ENCODE measurements around the gene KLF13. TPM values are rescaled to one million over a fixed set of nuclear protein-coding genes. Genes with fewer than 3 reads are reported as not detected.

KLF13 gene
- total RNA-seq, 4 donors from 2014 or later, result 18.3 to 50.2 (median 32.9) TPM

DNA sequence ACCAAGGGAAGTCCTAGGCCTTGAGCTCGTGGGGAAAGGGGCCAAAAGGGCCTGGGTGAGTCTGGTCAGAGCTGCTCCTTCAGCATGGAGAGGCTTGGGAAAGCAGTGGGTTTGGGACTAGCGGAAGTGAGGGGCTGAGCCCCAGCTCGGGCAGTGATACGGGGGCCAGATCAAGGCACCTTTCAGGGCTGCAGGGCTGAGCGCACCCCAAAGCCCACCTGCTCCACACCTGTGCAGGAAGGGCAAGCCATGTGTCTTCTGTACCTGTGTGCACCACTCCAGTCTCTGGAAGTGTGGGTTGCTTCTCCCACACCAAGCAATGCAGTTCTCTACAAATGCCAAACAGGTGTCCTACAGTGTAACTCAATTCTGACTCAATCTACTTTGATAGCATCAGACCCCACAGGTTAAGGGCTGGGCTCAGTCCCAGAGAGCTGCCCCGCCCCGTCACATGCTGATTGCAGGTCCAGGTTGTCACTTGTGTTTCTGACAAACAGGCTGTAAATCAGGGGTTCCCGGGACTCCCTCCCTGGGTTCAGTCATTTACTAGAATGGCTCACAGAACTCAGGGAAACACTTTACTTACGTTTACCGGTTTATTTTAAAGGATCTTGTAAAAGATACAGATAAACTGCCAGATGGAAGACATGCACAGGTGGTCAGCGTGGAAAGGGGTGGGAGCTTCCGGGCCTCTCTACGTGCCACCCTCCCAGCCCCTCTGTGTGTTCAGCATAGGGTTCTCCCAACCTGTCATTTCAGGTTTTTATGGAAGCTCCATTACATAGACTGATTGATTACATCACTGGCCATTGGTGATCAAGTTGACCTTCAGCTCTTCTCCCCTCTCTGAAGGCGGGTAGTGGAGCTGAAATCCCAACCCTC, 28.8 kb upstream of the KLF13 start:
- Histone ChIP-seq H3K27ac (no peak overlapping the region), H3K27me3 (no peaks in the 10 kb centered on the region), H3K4me1 (peaks cover 6 to 7% of the 10 kb centered on the region in 2 donors), H3K9me3 (no peaks in the 10 kb centered on the region), H3K36me3 (no peaks in the 10 kb centered on the region), H3K4me3 (no peak overlapping the region)
- ATAC-seq (no peak), DNase-seq (peak in 1 of 2 donors; percentile 4)
- TF ChIP-seq, protein P1, sequence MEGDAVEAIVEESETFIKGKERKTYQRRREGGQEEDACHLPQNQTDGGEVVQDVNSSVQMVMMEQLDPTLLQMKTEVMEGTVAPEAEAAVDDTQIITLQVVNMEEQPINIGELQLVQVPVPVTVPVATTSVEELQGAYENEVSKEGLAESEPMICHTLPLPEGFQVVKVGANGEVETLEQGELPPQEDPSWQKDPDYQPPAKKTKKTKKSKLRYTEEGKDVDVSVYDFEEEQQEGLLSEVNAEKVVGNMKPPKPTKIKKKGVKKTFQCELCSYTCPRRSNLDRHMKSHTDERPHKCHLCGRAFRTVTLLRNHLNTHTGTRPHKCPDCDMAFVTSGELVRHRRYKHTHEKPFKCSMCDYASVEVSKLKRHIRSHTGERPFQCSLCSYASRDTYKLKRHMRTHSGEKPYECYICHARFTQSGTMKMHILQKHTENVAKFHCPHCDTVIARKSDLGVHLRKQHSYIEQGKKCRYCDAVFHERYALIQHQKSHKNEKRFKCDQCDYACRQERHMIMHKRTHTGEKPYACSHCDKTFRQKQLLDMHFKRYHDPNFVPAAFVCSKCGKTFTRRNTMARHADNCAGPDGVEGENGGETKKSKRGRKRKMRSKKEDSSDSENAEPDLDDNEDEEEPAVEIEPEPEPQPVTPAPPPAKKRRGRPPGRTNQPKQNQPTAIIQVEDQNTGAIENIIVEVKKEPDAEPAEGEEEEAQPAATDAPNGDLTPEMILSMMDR (IDR thresholded peaks at IDR 0.05 in 4 of 5, conservative IDR thresholded peaks at IDR 0.05 in 1 of 5), result no peak
- no peak for TF ChIP-seq POLR2A (IDR thresholded peaks at IDR 0.05)
- in situ Hi-C loops (cut with MboI; ENCODE audit: low sequenced_read_pairs in 4 of 4), result no loop called here
- intact Hi-C loops (cut with DNase I; ENCODE audit: low total_unique reads), result no loop called here

DNA sequence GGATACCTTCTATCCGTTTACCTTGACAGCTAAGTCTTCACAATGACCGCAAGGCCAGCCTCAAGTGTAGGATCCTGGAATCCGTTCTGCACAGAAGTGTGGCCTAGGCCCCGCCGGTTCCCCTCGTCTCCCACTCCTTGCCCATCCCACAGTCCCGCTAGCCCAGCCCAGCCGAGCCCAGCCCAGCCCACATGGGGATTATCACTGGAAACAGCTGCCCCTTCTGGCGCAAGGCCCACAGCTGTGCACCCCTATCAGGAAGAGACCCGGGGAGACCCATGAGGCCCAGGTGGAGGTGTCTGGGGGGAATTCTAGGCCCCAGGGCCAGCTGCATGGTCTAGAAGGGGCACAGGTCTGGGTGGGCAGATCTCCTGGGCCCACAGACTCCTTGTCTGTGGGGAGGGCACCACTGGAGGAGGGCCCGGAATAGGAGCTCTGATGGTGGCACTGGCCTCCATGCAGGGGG, 27.9 kb upstream of the KLF13 start:
- DNase-seq, result peak in 1 of 2 donors; percentile 4
- H3K27me3 ChIP-seq, result no peaks in the 10 kb centered on the region

DNA sequence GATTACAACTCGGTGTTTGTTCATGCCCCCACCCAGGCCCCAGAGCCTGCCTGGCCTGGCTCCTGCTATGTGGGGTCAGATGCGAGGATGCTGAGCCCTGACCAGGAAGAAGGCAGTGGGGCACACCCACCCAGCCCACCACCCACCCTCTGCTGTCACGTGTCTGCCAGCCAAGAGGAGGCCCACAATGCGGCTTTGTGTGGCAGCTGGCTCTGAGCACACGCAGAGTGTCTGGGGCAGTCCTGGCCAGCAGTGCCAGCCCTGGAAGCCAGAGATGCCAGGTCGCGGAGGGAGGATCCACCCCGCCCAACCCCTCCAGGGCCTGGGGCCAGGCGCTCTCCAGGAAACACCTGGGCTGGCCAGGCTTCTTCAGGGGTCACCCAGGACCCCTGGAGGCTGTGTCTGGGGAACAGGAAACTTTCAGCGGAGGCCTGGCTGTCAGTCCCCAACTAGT, 26.4 kb upstream of the KLF13 start:
- Histone ChIP-seq H3K4me3 (no peak overlapping the region), H3K4me1 (peaks cover 6 to 10% of the 10 kb centered on the region in 2 donors), H3K27ac (no peak overlapping the region), H3K27me3 (no peaks in the 10 kb centered on the region), H3K36me3 (no peaks in the 10 kb centered on the region), H3K9me3 (no peaks in the 10 kb centered on the region)
- ATAC-seq, result no peak
- in situ Hi-C loops (cut with MboI; ENCODE audit: low sequenced_read_pairs in 4 of 4), result loop anchor here in 1 of 4 donors (25.0 kb wide), 1 partner anchor 137 kb away; no protein-coding TSS in a partner anchor
- intact Hi-C loops (cut with DNase I; ENCODE audit: low total_unique reads), result no loop called here
- TF ChIP-seq POLR2A (IDR thresholded peaks at IDR 0.05), result no peak
- TF ChIP-seq, protein P1 (IDR thresholded peaks at IDR 0.05 in 4 of 5, conservative IDR thresholded peaks at IDR 0.05 in 1 of 5), result no peak
- DNase-seq, result peak in 1 of 2 donors; percentile 8

More for the DNA sequence above, 27.9 kb upstream of the KLF13 start:
- in situ Hi-C loops (cut with MboI; ENCODE audit: low sequenced_read_pairs in 4 of 4) (no loop called here), intact Hi-C loops (cut with DNase I; ENCODE audit: low total_unique reads) (no loop called here)
- no peak for TF ChIP-seq POLR2A (IDR thresholded peaks at IDR 0.05)
- TF ChIP-seq, protein P1 (IDR thresholded peaks at IDR 0.05 in 4 of 5, conservative IDR thresholded peaks at IDR 0.05 in 1 of 5), result no peak
- H3K4me1 ChIP-seq, result peaks cover 6 to 10% of the 10 kb centered on the region in 2 donors
- ATAC-seq, result no peak
- H3K36me3 ChIP-seq, result no peaks in the 10 kb centered on the region
- no peaks in the 10 kb centered on the region for H3K9me3 ChIP-seq
- H3K4me3 ChIP-seq, result no peak overlapping the region
- H3K27ac ChIP-seq, result no peak overlapping the region

DNA sequence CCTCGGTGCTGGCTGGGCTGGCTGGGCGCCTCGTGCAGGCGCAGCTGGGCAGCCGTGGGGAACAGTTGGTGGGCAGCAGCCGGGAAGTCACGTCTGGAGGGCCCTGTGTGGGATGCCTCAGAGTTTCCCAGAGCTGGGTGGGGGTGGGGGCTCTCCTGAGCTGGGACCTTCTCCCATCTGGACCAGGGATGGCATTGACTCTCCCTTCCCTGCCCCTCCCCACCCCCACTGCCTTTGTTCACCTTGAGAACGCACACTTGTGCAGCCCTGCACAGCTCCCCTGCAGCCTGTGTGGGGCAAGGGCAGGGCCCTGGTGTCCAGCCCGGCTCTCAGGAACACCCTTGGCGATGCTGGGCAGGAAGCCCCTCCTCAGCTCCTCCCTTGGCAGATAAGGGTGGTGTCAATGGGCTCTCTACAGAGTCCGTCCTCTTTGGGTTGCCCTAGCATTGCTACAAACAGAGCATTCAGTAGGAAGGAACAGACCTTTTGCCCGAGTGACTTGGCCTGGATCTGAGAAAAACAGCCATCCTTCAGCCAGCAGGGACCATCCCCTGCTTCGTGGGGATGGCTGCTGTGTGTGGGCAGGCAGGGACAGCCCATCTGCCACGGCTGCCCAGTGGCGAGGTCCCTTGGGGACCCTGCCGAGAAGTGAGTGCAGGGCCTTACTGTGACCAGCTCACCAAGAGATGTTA, 25.5 kb upstream of the KLF13 start:
- H3K36me3 ChIP-seq, result no peaks in the 10 kb centered on the region
- no peaks in the 10 kb centered on the region for H3K9me3 ChIP-seq
- intact Hi-C loops (cut with DNase I; ENCODE audit: low total_unique reads) (no loop called here), in situ Hi-C loops (cut with MboI; ENCODE audit: low sequenced_read_pairs in 4 of 4) (loop anchor here in 1 of 4 donors (25.0 kb wide), 1 partner anchor 136 kb away; no protein-coding TSS in a partner anchor)
- H3K4me3 ChIP-seq, result no peak overlapping the region
- ATAC-seq, result no peak
- TF ChIP-seq POLR2A (IDR thresholded peaks at IDR 0.05), result no peak
- TF ChIP-seq, protein P1 (IDR thresholded peaks at IDR 0.05 in 4 of 5, conservative IDR thresholded peaks at IDR 0.05 in 1 of 5), result no peak
- H3K27ac ChIP-seq, result no peak overlapping the region
- H3K4me1 ChIP-seq, result peaks cover 6 to 10% of the 10 kb centered on the region in 2 donors
- H3K27me3 ChIP-seq, result no peaks in the 10 kb centered on the region
- DNase-seq, result peak in 1 of 2 donors; percentile 8
